Large intestine (tissue), 3 donors: Measurements from ENCODE around the gene ARHGEF39. TPM values are rescaled to one million over a fixed set of nuclear protein-coding genes. Genes with fewer than 3 reads are reported as not detected.

ENCODE experiments used
- DNase-seq, 2 donors: peaks; one replicate each; pipeline versions ENCODE4 v3.0.0 to v3.0.0-alpha.2; 2013
- H3K27ac ChIP-seq: one replicate; pipeline ENCODE4 v1.5.1; 2013; ENCODE audit warnings: low read length
- H3K27me3 ChIP-seq: 2 replicates; pipeline ENCODE4 v1.6.1; 2013; ENCODE audit warnings: low read length; ENCODE audit not compliant: control insufficient read depth, insufficient read depth
- H3K36me3 ChIP-seq: 2 replicates; pipeline ENCODE4 v1.6.1; 2013; ENCODE audit warnings: low read length; ENCODE audit not compliant: control insufficient read depth, insufficient read depth
- H3K4me1 ChIP-seq: one replicate; pipeline ENCODE4 v1.6.1; 2013; ENCODE audit warnings: low read length; ENCODE audit not compliant: control insufficient read depth, insufficient read depth
- H3K4me3 ChIP-seq: one replicate; pipeline ENCODE4 v1.5.1; 2013; ENCODE audit warnings: low read length
- H3K9me3 ChIP-seq: one replicate; pipeline ENCODE4 v1.6.1; 2013; ENCODE audit warnings: mild to moderate bottlenecking, low read depth, low read length, moderate library complexity; ENCODE audit not compliant: control insufficient read depth
- WGBS: methylation state at CpG from one replicate; pipeline ENCODE4 v1.1.5; 2013; ENCODE audit warnings: low lambda C conversion rate; ENCODE audit not compliant: insufficient coverage; 5-methylcytosine and 5-hydroxymethylcytosine counted together
- polyA plus RNA-seq: library from polyadenylated mRNA; unstranded; fragments of 120-200 nt; gene quantifications from one replicate; pipeline ENCODE4 v1.2.1, GENCODE V29; 2013

Gene ARHGEF39
- polyA plus RNA-seq, 1 donor: 5.2 TPM

DNA sequence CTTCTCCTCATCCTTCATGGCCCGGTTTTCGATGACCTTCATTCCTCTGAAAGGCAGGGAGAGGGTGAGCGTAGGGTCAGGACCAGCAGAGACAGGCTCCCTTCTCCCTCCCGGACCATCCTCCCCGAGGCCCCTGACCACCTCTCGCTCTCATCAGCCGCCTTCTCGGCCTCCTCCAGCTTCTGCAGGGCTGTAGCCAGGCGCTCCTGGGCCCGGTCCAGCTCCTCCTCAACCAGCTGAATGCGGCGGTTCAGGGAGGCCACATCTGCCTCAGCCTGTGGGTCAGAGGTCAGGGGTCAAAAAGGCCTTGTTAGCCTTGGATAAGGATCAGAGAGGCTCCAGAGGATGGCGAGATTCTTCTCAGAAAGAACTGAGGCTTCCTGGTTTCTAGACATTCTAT, 20.5 kb upstream of the ARHGEF39 start:
- peaks cover 13% of the 10 kb centered on the region for H3K4me1 ChIP-seq

DNA sequence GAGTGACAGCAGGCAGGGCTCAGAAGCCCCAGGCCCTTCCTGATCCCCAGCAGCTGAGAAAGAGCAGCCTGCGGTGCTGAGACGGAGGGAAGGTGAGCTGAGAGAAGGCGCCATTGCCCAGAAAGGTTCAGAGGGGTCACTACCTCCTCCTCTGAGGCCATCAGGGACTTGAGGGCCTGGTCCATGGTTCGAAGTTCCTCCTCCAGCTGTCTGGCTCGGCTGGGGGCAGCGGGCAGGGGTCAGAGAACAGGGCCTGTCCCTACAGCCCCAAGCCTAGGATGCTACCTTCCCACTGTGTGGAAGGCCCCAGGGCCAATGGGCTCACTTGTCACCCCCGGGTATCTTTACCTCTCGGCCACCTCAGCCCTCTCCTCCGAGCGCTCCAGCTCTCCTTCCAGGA, 19.9 kb upstream of the ARHGEF39 start:
- H3K4me3 ChIP-seq: no peak overlapping the region
- H3K27ac ChIP-seq: no peak overlapping the region

More for the DNA sequence above, 20.5 kb upstream of the ARHGEF39 start:
- no peak for DNase-seq
- Histone ChIP-seq H3K27me3 (peaks cover 2% of the 10 kb centered on the region), H3K4me3 (no peak overlapping the region), H3K27ac (no peak overlapping the region), H3K9me3 (peaks cover 9% of the 10 kb centered on the region), H3K36me3 (peaks cover 38% of the 10 kb centered on the region)
- no CpG with 5 or more reads among the region's 13 CpGs for WGBS

GRCh38 chr9:35683323-35683722, 18.3 kb upstream of the ARHGEF39 start:
- Histone ChIP-seq H3K4me1 (peaks cover 2% of the 10 kb centered on the region), H3K9me3 (peaks cover 6% of the 10 kb centered on the region), H3K27me3 (no peaks in the 10 kb centered on the region), H3K27ac (no peak overlapping the region), H3K36me3 (peaks cover 38% of the 10 kb centered on the region), H3K4me3 (no peak overlapping the region)
- no CpG with 5 or more reads among the region's 2 CpGs for WGBS
- DNase-seq: no peak

More for the DNA sequence above, 19.9 kb upstream of the ARHGEF39 start:
- no CpG with 5 or more reads among the region's 10 CpGs for WGBS
- Histone ChIP-seq H3K27me3 (no peaks in the 10 kb centered on the region), H3K9me3 (peaks cover 9% of the 10 kb centered on the region), H3K4me1 (peaks cover 10% of the 10 kb centered on the region), H3K36me3 (peaks cover 38% of the 10 kb centered on the region)
- no peak for DNase-seq

DNA sequence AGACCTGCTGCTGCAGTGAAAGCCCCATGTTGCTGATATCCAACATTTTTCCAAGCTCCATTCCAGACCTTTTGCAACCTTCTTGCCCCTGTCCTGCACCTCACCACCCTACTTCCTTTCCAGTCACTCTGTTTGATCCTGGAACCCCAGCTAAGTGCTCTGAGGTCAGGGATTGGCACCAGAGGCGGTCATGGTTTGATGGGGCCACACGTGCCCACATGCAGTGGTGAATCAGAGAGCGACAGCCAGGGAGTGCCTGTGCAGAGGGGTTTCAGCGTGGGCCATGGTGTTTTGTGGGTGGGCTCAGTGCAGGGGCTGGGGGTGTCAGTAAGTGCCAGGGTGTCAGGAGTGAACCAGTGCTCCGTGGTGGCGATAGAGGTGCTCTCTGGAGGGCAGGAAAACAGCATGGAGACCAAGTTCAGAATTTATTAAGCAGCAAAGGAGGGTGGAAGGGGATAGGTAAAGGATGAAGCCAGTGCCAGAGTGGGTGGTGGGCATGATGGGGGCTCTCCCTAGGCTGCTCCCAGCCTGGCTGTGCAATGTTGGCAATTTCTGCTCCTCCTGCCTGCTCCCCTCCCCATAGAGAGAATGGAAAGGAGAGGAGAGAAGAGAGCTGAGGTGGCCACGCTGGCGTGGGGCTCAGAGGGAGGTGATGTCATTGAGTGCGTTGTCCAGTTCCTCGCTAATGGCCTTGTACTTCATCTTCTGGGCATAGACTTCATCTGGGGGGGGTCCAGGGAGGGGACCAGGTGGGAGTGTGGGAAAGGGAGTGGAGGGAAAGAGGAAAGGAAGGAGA, 17.7 kb upstream of the ARHGEF39 start:
- Histone ChIP-seq H3K27me3 (no peaks in the 10 kb centered on the region), H3K4me3 (no peak overlapping the region), H3K27ac (no peak overlapping the region), H3K36me3 (peaks cover 38% of the 10 kb centered on the region), H3K9me3 (peaks cover 6% of the 10 kb centered on the region), H3K4me1 (no peaks in the 10 kb centered on the region)
- no CpG with 5 or more reads among the region's 10 CpGs for WGBS
- no peak for DNase-seq

DNA sequence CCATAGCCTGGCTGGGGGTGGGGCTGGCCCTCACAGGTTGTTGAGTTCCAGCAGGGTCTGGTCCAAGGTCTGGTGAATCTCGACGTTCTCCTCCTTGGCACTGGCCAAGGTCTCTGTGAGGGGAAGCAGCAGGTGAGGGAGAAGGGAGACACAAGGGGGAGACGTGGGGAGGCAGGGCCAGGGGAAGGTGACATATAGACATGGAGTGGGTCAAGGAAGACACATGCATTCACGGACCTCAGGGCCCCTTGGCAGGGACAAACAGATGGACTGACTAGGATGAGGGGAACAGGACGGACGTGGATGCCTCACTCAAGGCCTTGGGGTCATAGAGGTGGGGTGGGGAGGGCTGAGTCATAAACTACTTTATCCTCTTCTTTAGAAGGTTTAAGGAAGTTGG, 17.1 kb upstream of the ARHGEF39 start:
- no CpG with 5 or more reads among the region's 6 CpGs for WGBS
- DNase-seq: no peak
- Histone ChIP-seq H3K27me3 (no peaks in the 10 kb centered on the region), H3K4me1 (no peaks in the 10 kb centered on the region), H3K36me3 (peaks cover 38% of the 10 kb centered on the region), H3K4me3 (no peak overlapping the region), H3K27ac (no peak overlapping the region), H3K9me3 (peaks cover 6% of the 10 kb centered on the region)

DNA sequence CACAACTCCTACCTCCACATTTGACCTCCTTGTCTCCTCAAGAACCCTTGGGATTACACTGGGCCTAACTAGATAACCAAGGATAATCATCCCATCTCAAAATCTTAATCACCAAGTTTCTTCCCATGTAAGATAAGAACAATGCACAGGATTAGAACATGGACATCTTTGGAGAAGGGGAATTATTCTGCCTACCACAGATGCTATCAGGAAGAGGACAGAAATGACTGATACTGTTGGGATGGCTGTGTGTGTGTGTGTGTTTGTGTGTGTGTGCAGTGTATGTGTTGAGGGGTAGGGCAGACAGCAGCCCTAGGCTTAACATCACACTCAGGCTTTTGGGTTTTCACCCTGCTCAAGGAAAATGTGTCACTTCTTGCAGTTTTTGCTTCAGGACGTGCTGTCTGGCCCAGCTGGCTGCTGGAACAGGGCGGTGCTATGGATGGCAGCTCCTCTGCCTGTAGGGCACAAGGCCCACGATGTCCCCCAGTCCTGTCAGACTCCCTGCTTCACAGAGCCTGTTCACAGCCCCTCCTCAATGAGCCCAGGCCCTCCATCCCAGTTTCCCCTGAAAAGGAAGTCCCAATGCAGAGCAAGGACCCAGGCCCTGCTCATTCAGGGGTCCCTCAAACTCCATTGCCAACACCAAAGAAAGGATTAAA, 16.5 kb upstream of the ARHGEF39 start:
- Histone ChIP-seq H3K9me3 (peaks cover 6% of the 10 kb centered on the region), H3K27me3 (peaks cover under 1% of the 10 kb centered on the region), H3K27ac (no peak overlapping the region), H3K4me1 (peaks cover under 1% of the 10 kb centered on the region), H3K36me3 (peaks cover 35% of the 10 kb centered on the region), H3K4me3 (no peak overlapping the region)
- DNase-seq: no peak
- no CpG with 5 or more reads among the region's 3 CpGs for WGBS

- Histone ChIP-seq H3K27ac (no peak overlapping the region), H3K27me3 (peaks cover 7% of the 10 kb centered on the region), H3K9me3 (peaks cover 4% of the 10 kb centered on the region), H3K4me1 (peaks cover 9% of the 10 kb centered on the region), H3K4me3 (no peak overlapping the region), H3K36me3 (peaks cover 32% of the 10 kb centered on the region)
- DNase-seq: no peak
- WGBS: no CpG with 5 or more reads among the region's 15 CpGs
Observed at GRCh38 chr9:35680331-35681105, 15.5 kb upstream of the ARHGEF39 start.

DNA sequence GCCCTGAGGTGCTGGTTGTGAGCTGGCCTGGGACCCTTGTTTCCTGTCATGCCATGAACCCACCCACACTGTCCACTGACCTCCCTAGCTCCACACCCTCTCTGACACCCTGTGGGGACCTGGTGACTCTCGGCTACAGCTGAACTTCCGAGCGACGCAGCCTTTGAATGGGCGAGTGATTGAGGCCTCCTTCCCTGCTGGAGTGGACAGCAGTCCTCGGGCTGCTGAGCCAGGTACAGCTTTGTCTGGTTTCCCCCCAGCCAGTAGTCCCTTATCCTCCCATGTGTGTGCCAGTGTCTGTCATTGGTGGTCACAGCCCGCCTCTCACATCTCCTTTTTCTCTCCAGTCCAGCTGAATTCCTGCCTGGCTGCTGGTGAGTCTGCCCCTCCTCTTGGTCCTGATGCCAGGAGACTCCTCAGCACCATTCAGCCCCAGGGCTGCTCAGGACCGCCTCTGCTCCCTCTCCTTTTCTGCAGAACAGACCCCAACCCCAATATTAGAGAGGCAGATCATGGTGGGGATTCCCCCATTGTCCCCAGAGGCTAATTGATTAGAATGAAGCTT, 14.9 kb upstream of the ARHGEF39 start:
- H3K27ac ChIP-seq: no peak overlapping the region

DNA sequence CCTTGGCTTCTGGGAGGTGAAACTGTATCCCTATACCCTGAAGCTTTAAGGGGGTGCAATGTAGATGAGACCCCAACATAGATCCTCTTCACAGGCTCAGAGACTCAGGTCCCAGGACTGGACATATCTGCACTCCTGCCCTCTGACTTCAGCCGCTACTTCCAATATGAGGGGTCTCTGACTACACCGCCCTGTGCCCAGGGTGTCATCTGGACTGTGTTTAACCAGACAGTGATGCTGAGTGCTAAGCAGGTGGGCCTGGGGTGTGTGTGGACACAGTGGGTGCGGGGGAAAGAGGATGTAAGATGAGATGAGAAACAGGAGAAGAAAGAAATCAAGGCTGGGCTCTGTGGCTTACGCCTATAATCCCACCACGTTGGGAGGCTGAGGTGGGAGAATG, 14.1 kb upstream of the ARHGEF39 start:
- Histone ChIP-seq H3K27ac (no peak overlapping the region), H3K4me3 (no peak overlapping the region), H3K36me3 (peaks cover 19% of the 10 kb centered on the region), H3K4me1 (peaks cover 13% of the 10 kb centered on the region), H3K27me3 (peaks cover 7% of the 10 kb centered on the region), H3K9me3 (no peaks in the 10 kb centered on the region)
- WGBS: 100% methylated on average over 2 of the region's 5 CpGs
- DNase-seq: no peak

More for the DNA sequence above, 14.9 kb upstream of the ARHGEF39 start:
- Histone ChIP-seq H3K4me1 (peaks cover 13% of the 10 kb centered on the region), H3K27me3 (peaks cover 7% of the 10 kb centered on the region), H3K4me3 (no peak overlapping the region), H3K36me3 (peaks cover 26% of the 10 kb centered on the region), H3K9me3 (no peaks in the 10 kb centered on the region)
- 67% methylated on average over 1 of the region's 8 CpGs for WGBS
- DNase-seq: no peak
